H7 (cell line): ENCODE results near the gene VIPR1. TPM values are rescaled to one million over a fixed set of nuclear protein-coding genes. Genes with fewer than 3 reads are reported as not detected.
"Not testable (repeated sequence)": the region's sequence is repeated elsewhere in the genome, so short reads cannot be mapped to it uniquely, and the experiment has no call there.

Experiments
- DNase-seq: peaks from one replicate; pipeline ENCODE4 v3.0.0; 2012
- H3K27me3 ChIP-seq: 2 replicates; pipeline ENCODE4 v1.6.0; 2011; ENCODE audit warnings: mild to moderate bottlenecking, low read length; ENCODE audit not compliant: control insufficient read depth, insufficient read depth
- H3K36me3 ChIP-seq: replicated peaks from 2 replicates; pipeline ENCODE4 v1.5.1; 2011; ENCODE audit warnings: low read length; ENCODE audit not compliant: control insufficient read depth, insufficient read depth
- H3K4me3 ChIP-seq: 2 replicates; pipeline ENCODE4 v1.5.1; 2011; ENCODE audit warnings: low read depth, mild to moderate bottlenecking, control low read depth, low read length, moderate library complexity; ENCODE audit not compliant: insufficient read depth
- total RNA-seq: library from RNA; depleted of rRNA; stranded (reverse); fragments of >200 nt; shearing (Covaris generic); gene quantifications from 2 replicates; pipeline ENCODE4 v1.2.3, GENCODE V29; 2014

The VIPR1 gene
- total RNA-seq, 1 experiment from 2014 or later: 2.2 TPM

DNA sequence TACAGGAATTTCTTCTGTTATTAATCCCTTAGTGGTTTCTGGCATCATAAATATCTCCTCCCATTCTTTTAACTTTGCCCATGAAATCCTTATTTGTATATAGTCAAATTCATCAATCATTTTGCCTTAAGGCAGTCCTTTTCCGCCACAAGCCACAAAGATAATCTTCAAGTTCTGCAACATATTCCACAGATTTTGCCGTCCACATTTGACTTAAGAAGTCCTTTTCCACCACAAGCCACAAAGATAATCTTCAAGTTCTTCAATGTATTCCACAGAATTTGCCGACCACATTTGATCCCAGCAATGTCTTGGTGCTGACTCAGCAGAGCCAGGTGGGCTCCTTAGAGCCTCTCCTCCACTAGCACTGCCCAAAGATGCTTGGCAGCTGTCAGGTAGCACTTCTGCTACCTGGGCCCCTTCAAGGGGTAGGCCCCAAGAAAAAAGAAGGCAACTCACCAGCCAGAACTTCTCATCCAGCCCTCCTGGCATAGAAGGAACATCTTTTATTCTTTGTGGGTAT lies 44.3 kb downstream of the VIPR1 start:
- no peaks in the 10 kb centered on the region; the same call in 1 of the 2 replicates for H3K36me3 ChIP-seq
- DNase-seq: no peak
- H3K4me3 ChIP-seq: no peak overlapping the region
- no peaks in the 10 kb centered on the region for H3K27me3 ChIP-seq

DNA sequence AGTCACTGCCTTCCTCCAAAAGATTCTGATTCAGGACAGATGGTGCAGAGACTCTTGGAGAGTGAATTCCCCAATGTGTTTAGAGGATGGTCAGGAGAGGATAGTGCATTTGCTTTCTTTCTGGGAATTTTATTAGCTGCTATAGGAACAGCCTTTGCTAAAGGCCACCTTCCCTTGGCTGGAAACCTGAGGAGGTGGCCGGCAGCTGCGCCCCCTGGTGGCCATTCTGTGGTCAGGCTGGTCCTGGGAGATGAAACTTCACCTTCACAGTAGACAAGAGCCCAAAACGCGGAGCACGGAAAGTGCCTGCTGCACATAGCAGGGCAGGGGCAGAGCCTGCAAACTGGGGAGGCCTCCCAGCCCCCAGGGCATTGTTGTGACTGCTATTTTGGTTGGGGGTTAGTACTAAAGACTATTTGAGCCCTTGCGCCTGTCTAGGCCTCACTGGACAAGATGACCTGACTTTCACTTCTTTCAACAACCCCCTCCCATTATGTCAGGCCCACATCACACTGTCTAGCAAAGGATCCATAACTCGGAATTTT lies 45.0 kb downstream of the VIPR1 start:
- DNase-seq: peak; percentile 82
- no peak overlapping the region for H3K4me3 ChIP-seq
- H3K27me3 ChIP-seq: no peaks in the 10 kb centered on the region
- peaks cover 1% of the 10 kb centered on the region; the same call in 1 of the 2 replicates for H3K36me3 ChIP-seq

DNA sequence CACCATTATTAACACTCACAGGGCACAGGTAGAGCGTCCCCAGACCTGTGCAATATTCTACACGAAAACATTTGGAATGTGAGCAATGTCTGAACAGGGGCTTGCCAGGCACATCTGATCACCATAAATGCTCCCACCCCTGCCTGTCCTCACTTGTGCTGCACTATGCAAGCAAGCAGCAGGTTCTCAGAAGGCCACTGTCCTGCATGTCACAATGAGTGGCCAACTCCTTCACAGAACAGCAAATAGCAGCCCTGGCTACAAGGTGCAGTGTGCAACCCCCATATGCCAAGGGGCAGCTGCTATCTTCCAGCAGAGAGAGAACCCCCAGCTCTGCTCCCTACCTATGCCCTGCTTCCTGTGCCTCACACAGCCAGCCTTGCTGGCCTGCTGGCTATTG lies 46.7 kb downstream of the VIPR1 start:
- Histone ChIP-seq H3K36me3 (peaks cover 6% of the 10 kb centered on the region), H3K27me3 (no peaks in the 10 kb centered on the region), H3K4me3 (no peak overlapping the region)
- no peak for DNase-seq

DNA sequence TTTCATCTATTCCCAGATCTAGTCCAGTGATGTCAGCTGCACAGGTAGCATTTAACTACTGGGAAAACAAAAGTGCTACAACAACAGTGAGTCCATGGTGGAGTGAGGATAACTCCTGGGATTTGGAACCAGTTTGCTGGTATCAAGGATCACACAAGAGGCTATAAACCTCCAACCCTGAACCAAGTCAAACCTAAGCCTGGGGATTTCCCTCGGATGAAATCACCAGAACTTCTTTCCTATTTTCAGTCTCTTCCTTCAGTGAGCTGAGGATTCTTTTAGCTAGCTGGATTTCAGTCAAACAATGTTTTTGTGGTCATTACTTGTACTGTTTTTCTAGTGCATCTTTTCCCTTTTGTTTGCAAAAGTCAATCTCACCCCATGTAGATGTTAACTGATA lies 47.8 kb downstream of the VIPR1 start:
- no peak for DNase-seq
- Histone ChIP-seq H3K36me3 (peaks cover 7% of the 10 kb centered on the region), H3K27me3 (no peaks in the 10 kb centered on the region), H3K4me3 (no peak overlapping the region)

DNA sequence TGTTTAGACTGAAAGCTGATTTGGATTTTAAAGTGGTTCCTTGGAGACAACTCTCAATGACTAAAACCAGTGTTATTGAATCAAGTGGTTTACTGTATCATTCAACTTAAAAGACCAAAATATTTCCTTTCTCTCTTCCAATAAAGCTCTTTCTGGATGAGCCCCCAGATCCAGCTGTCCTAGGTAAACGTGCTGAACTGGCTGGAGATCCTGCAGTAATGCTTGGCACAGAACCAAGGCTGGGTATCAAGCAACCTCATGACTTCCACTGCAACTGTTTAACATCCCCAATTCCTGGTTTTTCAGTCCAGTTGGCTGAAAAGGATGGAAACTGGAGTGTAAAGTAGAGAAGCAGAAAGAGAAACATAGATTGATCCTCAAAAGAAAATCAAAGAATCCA lies 50.4 kb downstream of the VIPR1 start:
- Histone ChIP-seq H3K4me3 (no peak overlapping the region), H3K27me3 (no peaks in the 10 kb centered on the region), H3K36me3 (peaks cover 15% of the 10 kb centered on the region)
- no peak for DNase-seq

DNA sequence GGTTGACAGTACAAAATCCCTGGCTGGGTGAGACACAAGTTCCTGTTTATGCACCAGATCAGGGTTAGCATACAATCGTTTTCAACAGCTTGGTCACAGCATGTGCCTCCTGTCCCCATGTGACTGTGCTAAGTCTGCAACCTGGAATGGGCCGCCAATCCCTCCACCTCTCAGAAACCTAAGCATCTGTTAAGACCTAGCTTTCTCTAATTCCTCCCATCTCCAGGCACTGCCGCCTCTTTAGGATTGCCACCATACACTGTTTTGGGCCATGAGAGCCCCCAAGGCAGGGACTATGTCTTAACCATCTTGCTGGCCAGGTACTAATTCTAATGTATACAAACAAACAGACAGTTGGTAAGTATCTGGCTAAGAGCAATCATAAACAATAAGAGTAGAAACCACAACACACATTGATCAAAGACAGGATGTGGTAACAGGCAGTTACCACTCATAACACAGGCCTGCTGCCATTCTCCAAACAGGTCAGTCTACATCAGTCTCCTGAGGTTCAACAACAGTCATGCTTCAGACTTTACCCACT lies 53.7 kb downstream of the VIPR1 start:
- Histone ChIP-seq H3K36me3 (peaks cover 18% of the 10 kb centered on the region), H3K27me3 (no peaks in the 10 kb centered on the region), H3K4me3 (no peak overlapping the region)
- DNase-seq: no peak

DNA sequence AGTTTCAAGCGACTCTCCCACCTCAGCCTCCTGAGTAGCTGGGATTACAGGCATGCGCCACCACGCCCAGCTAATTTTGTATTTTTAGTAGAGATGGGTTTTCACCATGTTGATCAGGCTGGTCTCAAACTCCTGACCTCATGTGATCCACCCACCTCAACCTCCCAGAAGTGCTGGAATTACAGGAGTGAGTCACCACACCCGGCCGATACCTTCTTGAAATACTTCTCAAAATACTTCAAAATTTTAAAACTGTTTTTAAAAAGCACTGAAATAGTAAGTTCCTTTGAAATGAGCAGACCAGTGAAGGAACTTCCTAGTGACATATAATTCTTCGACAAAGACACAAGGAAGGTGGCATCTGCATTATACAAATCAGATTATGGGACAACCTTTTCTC lies 54.4 kb downstream of the VIPR1 start:
- not testable (repeated sequence) for DNase-seq, H3K27me3 ChIP-seq, H3K4me3 ChIP-seq
- H3K36me3 ChIP-seq: peaks cover 18% of the 10 kb centered on the region

DNA sequence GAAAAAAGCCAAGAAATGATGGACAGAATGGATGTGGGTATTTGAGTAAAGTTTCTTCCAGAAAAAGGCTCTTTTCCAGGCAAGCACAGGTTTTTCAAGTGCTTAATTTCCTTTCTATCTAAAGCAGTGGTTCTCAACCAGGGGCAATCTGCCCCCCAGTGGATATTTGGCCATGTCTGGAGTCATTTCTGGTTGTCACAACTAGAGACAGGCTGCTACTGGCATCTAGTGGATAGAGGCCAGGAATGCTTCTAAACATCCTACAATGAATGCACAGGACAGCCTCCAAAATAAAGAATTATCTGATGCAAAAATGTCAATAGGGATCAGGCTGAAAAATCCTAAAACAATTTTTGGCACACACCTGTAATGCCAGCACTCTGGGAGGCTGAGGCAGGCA lies 55.4 kb downstream of the VIPR1 start:
- DNase-seq: no peak
- peaks cover 21% of the 10 kb centered on the region for H3K36me3 ChIP-seq

DNA sequence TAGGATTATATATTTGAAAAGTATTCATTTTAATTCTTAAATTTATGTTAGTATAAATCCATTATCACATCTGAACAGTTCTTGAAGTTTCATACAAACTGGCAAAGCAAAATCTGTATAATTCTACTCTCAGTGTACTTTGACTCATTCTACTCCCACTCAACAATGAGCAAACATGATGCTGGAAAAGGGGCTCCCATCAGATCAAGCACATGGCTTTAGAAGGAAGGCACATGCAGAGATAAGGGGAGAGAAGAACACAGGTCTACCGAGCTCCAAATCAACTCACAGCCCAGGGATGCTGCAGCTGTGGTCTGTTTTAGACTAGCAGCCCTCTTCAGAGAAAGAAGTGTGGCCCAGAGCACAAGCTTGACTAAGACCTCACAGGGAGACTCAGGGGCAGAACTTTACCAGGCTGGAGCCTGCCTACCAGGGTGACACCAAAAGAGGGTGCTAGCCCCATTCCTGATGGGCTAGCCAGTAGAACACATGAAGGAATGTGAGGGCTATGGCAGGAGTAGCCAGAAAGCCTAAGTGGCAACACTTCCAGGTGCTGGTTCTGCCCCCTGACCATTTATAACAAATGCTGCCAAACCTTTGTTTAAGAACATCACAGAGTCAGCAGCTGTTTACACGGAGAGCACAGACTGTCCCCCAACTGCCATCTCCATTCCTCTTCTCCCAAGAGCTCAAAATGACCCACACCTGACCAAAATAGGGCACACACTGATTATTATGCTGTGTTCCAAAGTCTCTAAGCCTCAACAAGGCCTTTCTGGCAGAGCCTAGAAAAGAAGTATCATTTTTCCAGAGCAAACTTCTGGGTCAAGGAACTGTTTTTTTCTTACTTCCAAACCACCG lies 59.8 kb downstream of the VIPR1 start:
- Histone ChIP-seq H3K4me3 (no peak overlapping the region), H3K36me3 (peaks cover 13% of the 10 kb centered on the region), H3K27me3 (no peaks in the 10 kb centered on the region)
- DNase-seq: no peak

More for the DNA sequence above, 55.4 kb downstream of the VIPR1 start:
- H3K4me3 ChIP-seq: no peak overlapping the region
- no peaks in the 10 kb centered on the region for H3K27me3 ChIP-seq

DNA sequence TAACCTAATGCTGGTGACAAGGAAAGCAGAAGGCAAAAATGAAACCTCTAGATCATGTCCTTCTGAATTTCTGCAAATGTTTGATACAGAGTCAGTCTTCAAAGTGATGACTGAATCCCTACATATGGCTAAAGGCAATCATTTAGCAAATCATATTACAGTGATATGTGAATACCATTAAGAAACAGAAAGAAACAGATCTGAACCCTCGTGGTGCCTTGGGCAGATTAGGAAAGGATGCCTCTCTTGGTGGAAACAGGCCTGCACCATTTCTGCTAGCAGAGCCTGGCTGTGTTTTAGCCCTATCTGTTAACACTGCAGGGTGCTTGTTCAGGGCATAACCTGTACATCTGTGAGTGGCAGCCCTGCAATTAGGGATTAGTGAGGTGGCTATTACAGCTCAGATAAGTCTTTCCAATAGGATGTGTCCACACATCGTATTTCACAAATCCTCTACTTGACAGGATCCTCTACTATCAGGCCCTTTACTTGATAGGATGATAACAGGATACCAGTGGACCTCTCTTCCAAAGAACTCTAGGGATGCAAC lies 67.2 kb downstream of the VIPR1 start:
- DNase-seq: no peak
- Histone ChIP-seq H3K27me3 (no peaks in the 10 kb centered on the region), H3K4me3 (no peak overlapping the region), H3K36me3 (peaks cover 7% of the 10 kb centered on the region)

DNA sequence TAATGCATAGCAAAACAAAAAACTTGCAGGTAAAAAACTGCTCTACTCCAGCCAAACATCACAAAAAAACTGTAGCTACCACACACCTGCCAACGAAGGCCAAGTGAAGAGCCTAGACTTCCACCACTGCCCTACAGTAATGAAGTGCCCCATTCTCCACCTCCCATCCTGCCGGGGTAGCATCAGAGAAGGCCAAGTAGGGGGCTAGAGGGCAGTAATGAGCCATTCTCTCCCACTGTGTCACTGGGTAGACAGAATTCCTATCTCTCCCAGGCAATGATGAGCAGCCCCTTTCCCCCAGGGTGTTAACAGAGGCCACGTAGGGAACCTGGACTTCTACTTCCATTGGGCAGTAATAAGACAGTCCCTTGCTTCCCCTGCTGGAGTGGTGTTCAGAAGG lies 69.8 kb downstream of the VIPR1 start:
- Histone ChIP-seq H3K4me3 (no peak overlapping the region), H3K27me3 (no peaks in the 10 kb centered on the region), H3K36me3 (peaks cover 3% of the 10 kb centered on the region)
- DNase-seq: peak; percentile 81

DNA sequence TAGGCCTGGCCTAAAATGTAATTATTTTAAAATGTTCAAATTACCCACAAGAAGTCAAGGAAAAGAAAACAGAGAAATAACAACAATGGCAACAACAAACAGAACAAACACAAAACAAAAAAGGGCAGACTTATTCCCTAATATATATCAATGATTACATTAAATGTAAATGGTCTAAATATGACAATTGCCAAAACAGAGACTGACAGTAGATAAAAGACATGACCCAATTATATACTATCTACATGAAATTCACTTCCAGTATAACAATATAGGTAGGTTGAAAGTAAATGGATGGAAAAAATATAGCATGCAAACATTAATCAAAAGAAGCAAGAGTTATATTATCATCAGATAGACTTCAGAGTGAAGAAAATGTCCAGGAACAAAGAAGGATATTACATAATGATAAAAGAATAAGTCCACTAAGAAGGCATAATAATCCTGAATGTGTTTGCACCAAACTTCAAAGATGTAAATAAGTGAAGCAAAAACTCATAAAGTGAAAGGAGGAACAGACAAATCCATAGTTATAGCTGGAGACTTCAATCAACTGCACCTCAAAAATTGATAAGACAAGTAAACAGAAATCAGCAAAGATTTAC lies 72.8 kb downstream of the VIPR1 start:
- H3K36me3 ChIP-seq: no peaks in the 10 kb centered on the region
- no peaks in the 10 kb centered on the region for H3K27me3 ChIP-seq
- no peak for DNase-seq
- no peak overlapping the region for H3K4me3 ChIP-seq

DNA sequence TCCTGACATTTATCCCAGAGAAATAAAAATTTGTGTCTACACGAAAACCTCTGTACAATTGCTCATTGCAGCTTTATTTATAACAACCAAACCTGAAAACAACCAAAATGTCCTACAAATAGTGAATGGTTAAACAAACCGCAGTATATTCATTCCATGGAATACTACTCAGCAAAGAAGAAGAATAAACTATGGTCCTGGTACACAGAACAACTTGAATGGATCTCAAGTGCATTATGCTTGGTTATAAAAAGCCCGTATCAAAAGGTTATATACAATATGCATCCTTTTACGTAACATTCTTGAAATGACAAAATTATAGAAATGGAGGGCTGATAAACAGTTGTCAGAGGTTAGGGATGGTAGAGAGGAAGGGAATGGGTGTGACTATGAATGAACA lies 75.6 kb downstream of the VIPR1 start:
- DNase-seq: no peak
- Histone ChIP-seq H3K4me3 (no peak overlapping the region), H3K27me3 (no peaks in the 10 kb centered on the region), H3K36me3 (no peaks in the 10 kb centered on the region)

DNA sequence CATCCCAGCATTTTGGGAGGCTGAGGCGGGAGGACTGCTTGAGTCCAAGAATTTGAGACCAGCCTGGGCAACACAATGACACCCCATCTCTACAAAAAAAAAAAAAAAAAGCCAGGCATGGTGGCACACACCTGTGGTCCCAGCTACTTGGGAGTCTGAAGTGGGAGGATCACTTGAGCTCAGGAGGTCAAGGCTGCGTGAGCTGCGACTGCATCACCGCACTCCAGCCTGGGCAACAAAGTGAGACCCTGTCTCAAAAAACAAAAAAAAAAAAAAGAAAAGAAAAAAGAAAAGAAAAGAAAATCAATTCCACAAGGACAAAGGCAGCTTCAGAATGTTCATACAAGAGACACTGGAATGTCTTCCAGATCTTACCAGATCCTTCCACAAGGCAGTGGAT lies 76.9 kb downstream of the VIPR1 start:
- not testable (repeated sequence) for H3K4me3 ChIP-seq, H3K36me3 ChIP-seq, DNase-seq, H3K27me3 ChIP-seq

DNA sequence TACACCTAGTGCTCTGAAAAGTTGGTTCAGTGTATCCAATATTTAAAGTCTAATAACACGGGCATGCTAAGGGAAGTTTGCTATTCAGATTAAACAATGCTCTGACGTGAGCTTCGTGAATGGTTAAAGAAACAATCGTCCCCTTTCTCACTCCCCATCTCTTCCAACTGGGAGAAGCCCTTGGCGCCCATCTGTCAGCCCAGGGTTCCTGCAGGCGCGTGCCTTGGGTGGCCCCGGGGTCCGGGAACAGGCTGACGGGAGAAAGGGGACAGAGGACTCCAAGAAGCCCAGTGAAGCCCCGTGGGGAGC lies 78.9 kb downstream of the VIPR1 start:
- DNase-seq: no peak
- Histone ChIP-seq H3K27me3 (no peaks in the 10 kb centered on the region), H3K36me3 (no peaks in the 10 kb centered on the region), H3K4me3 (peak overlapping the region; percentile 88)
